TTC549 (cell line): ENCODE results near the gene FARS2.
"Not testable (repeated sequence)": the region's sequence is repeated elsewhere in the genome, so short reads cannot be mapped to it uniquely, and the experiment has no call there.

Source experiments
- FAIRE-seq: peaks from 2 replicates; lab custom pipeline; 2012; peaks lifted over from hg19 to GRCh38; lab: Jason Lieb, UNC

Gene FARS2

DNA sequence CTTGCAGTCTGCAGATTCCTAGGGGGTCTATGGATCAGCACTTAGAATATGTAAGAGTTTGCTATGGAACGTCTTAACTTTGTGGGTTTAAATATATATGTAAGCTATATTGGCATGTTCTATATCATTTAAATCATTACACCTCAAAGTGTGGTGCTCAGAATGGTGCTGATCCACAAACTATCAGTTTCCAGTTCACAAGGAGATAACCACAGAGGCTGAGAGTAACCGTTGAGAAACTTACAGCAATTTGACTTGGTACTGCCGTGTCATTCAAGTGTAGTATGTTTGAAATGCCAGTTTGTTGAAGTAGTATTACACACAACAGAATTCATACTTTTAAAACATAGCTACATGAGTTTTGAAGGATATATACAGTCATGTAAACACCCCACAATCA is 279.7 kb downstream of the FARS2 start:
- FAIRE-seq, result no peak

DNA sequence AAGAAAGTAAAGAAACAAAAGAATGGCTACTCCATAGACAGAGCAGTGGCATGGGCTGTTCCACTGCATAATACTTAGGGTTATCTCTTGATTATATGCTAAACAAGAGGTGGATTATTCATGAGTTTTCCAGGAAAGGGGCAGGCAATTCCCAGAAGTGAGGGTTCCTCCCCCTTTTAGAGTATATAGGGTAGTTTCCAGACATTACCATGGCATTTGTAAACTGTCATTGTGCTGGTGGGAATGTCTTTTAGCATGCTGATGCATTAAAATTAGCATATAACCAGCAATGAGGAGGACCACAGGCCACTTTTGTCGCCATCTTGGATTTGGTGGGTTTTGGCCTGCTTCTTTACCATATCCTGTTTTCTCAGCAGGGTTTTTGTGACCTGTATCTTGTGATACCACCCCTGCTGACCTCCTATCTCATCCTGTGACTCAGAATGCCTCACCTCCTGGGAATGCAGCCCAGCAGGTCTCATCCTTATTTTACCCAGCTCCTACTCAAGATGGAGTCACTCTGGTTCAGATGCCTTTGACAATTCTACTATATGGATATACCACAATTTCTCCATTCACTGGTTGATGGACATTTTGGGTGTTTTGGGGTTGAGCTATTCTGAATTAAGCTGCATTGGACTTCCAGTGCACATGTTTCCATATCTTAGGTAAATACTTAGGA is 280.6 kb downstream of the FARS2 start:
- no peak for FAIRE-seq

DNA sequence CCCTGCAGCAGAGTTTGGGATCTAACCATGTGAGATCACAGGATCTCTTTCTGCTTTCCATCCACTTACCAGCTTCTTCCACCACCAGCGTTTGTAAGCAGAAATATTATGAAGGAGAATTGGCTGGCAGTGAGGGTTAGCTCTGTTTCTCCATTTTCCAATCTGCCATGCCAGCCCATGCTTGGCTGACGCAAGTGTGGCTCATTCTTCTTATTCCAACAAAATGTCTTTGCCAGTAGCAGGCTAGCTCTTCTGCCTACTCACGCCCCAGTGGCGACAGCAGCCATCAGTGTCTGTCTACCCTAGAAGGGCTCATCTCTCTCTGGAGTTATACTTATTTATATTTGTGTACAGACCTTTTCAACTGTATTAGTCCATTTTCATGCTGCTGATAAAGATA is 286.2 kb downstream of the FARS2 start:
- FAIRE-seq, result no peak

- FAIRE-seq, result no peak
Observed at GRCh38 chr6:5550631-5551030, 289.3 kb downstream of the FARS2 start.

GRCh38 chr6:5552243-5552642 is 290.9 kb downstream of the FARS2 start:
- FAIRE-seq, result no peak

DNA sequence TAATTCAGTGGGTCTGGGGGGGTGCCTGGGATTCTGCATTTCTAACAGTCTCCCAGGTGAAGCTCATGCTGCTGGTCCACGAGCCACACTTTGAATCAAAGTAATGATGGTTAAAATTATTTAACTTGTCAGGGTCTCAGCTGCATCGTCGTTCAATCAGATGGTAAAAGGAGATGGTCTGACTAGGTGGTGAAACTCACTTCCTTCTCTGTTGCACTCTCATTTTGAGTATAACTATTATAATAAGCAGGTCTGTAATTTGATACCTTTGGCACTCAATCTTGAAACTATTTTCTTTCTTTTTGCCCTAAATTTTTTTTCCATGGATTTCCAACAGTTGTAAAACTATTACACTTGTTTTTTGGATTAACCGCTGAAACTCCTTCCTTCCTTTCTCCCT is 292.5 kb downstream of the FARS2 start:
- no peak for FAIRE-seq

GRCh38 chr6:5554226-5554625 is 292.9 kb downstream of the FARS2 start:
- no peak for FAIRE-seq

DNA sequence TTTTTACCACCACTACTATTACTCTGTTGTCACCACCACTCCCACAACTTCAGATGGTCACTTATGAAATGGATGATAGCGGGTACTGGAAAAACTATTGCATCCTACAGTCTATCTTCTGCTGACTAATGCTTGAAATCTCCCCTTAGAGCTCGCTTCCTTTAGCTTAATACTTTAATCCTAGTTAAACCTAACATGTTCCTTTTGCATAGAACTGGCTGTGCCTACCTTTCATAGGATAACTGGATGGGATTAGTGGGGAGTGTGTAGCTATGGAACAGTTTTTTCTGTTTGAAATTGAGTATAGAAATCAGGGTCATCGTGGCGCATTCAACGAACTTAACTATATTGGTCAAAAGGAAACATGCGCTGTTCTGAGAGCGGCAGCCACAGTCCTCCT is 294.7 kb downstream of the FARS2 start:
- FAIRE-seq, result no peak

DNA sequence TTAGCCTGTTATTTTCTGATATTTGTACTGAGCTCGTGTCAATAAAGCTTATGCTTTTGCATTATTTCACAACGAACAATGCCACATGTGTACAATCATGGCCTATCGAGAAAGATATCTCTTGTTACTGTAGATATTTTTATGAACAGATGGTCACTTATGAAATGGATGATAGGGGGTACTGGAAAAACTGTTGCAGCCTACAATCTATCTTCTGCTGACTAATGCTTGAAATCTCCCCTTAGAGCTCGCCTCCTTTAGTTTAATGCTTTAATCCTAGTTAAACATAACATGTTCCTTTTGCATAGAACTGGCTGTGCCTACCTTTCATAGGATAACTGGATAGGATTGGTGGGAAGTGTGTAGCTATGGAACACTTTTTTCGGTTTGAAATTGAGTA is 296.2 kb downstream of the FARS2 start:
- no peak for FAIRE-seq

- FAIRE-seq, result no peak
Observed at GRCh38 chr6:5559651-5560050, 298.3 kb downstream of the FARS2 start.

- no peak for FAIRE-seq
Observed at GRCh38 chr6:5562277-5562676, 301.0 kb downstream of the FARS2 start.

DNA sequence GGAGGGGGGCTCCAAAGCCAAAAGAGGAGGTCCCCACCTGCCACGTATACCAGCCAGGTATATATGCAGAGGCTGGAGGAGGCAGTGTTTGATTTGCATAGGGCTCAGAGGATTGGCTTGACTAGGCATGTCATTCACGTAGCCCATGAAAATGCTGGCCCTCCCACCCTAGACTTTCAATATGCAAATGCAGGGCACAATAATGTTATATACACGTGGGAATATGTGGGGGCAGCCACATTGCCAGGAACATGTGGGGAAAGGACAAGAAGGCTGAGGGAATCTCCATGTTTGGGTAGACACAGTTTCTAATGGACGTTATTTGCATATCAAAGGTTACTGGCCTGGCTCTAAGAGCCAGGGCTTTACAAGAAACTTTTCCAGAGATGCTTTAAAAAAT is 301.8 kb downstream of the FARS2 start:
- FAIRE-seq, result no peak

GRCh38 chr6:5564746-5565145 is 303.4 kb downstream of the FARS2 start:
- FAIRE-seq, result not testable (repeated sequence)

GRCh38 chr6:5565971-5566370 is 304.7 kb downstream of the FARS2 start:
- FAIRE-seq, result no peak

DNA sequence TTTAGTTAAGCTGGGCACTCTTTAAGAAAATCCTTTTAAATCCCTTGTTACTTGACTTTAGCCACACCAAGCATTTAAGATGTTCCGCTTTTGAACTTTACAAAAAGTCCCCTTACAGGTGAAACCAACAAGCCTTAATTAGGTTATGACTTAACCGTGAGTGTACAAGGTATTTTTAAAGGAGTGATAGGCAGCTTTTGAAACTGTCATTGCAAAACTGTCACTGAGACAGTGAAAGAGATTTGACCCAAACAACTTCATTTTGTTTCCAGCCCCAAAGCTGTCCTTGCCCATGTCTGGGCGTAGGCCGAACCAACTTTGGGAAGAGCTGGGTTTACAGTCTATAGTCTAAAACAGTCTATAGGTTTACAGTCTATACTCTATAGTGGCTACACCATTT is 305.4 kb downstream of the FARS2 start:
- FAIRE-seq, result no peak

DNA sequence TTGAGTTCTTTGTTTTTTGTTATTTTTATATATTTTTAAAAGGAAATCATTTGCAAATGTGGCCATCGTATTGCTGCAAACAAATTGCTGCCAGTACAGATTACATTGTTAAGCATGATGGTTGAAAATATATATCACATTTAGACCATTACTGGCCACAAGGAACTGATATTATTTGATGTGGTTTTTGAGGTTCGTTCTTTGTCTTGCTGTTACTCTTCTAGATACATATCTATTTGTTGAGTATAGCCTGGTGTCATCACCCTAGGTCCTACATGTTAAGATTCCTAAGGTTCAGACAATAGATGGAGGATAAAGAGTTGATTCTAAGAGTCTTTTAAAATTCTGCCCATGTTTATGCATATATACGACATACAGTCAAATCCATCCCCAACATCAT is 306.0 kb downstream of the FARS2 start:
- FAIRE-seq, result no peak

GRCh38 chr6:5567890-5568289 is 306.6 kb downstream of the FARS2 start:
- no peak for FAIRE-seq

- FAIRE-seq, result no peak
Observed at GRCh38 chr6:5569491-5569890, 308.2 kb downstream of the FARS2 start.

DNA sequence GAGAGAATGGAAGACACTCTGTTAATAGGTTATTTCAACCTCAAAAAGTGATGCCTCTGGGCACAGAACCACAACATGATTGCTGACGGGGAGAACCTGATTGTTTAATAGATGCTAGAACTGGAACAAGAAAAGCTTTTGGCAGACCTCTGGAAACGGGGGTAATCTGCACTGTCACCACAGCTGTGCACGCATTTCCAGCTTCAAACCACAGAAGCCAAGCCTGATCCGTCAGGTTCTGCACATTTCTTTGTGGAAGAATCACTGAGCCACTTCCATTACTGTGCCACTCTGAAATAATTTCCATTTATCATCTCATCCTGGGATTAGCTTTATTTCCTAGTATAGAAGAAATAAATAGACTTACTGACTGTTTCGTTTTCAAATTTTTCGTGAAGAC is 309.3 kb downstream of the FARS2 start:
- no peak for FAIRE-seq

DNA sequence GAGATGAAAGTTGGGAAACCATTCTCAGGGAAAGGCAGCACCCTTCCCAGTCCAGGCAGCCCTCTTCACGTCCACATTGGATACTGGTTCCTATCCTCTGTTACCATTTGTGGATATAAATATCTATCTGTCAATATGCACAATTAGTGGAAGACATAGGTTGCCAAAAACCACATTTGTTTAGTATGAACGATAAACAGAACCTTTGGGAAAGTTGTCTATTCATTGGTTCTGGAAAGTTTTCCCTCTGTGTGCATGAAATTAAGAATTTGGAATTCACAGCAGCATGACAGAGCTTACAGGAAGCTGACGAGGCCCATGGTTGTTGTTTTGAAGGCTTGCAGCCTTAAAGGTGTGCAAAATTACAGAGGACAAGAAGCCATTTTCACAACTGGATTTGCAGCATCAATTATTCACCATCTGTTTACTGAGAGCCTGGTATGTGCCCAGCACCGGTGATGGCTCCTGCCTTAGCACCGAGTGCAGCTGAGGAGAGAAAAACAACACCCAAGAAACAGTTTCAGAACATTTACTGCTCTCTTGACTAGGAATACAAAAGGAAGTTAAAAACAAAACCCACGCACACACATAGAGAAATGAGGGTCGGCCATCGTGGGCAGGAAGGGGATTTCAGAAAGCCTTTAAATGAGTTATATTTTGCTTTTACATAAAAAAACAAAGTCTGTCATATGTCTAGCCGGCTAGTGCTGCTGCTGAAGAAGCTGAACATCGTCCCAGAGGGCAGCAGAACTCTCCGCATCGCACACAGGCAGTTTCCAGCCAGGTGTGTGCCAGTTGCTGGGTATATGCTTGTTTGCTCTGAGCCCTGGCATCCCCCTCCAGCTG is 319.6 kb downstream of the FARS2 start:
- no peak for FAIRE-seq

DNA sequence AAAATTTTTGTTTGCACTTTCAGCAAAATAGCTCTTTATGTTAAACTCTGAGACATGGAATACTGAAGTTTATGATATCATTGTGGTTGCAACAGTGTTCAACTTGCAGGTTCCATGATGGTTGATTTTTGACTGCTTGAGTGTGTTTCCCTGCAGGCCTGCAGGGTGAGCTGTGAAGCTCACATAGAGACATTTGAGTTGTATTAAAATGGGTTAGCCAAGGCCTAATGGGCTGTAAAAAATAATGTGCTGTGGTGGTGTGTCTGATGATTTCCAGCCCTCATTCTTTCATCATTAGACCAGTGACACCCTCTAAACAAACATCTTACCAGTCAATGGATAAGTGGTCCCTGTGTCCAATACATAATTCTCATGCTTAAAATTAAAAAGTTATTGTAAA is 321.4 kb downstream of the FARS2 start:
- no peak for FAIRE-seq

DNA sequence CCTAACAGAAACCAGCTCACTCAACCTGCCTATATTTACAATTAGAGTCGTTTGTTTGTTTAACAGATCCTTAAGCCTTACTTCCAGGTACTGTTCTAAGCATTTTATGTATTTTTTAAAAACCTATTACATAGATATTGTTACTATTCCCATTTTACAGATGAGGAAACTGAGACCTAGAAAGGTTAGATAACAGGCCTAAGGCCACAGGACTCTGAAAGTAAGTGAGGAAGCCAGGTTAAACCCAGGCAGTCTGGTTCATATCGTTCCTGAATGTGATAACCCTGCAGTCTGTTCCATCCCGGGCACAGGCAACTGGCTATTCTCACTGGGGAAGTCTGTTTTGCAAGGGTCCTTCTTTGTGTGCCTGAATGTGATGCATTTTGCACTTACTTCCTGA is 322.2 kb downstream of the FARS2 start:
- no peak for FAIRE-seq

DNA sequence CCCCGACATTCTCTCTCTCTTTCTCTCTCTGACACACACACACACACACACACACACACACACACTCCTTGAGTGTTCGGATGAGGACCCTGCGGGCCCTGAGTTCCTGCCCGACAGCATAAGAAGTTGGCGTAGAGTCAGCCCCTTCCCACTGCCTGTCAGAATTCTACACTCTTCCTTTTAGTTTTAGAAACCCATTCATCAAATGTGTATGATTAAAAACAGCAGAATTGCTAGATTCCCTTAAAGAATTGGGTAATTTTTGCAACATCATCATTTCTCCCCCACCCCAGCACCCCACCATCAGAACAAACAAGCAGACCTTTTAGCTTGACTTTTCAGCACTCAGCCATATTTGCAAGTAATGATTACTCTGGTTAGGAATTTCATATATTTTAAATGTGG is 322.8 kb downstream of the FARS2 start:
- no peak for FAIRE-seq

- FAIRE-seq, result no peak
Observed at GRCh38 chr6:5587648-5588047, 326.3 kb downstream of the FARS2 start.
